ENCODE results near the gene DOCK6.

- TF ChIP-seq CTCF (IDR thresholded peaks at IDR 0.05) = no peak
- no peak for TF ChIP-seq EP300 (IDR thresholded peaks at IDR 0.05)
- TF ChIP-seq POLR2A (IDR thresholded peaks at IDR 0.05) = no peak
Measured at GRCh38 chr19:11251650-11252314, 10.5 kb downstream of the DOCK6 start.
